OCI-LY7 (cell line): Measurements from ENCODE around the gene RAB22A. TPM values are rescaled to one million over a fixed set of nuclear protein-coding genes. Genes with fewer than 3 reads are reported as not detected.

Experiments
- BruUV-seq: library from RNA; stranded (reverse); fragments of 400-500 nt; replicated peaks from 2 replicates; lab custom pipeline; 2021; lab: Mats Ljungman, UMichigan
- CTCF ChIA-PET: fragments of 300-600 bp; sonication (Branson Sonifier 250); formaldehyde crosslinking; loops from one replicate; lab custom pipeline; 2022; ENCODE audit warnings: antibody characterized with exemption; ENCODE audit not compliant: unreplicated experiment; lab: Charles Lee
- POLR2A ChIA-PET: fragments of 300-600 bp; sonication (Branson Sonifier 250); formaldehyde crosslinking; loops from one replicate; lab custom pipeline; 2022; ENCODE audit warnings: antibody characterized with exemption; lab: Charles Lee
- DNase-seq: peaks from one replicate; pipeline ENCODE4 v3.0.0-alpha.2; 2015; ENCODE audit warnings: low spot score
- H2AFZ ChIP-seq: fragments of 200-600 bp; sonication (generic), shearing (Covaris generic); 2 replicates; pipeline ENCODE4 v1.6.1; 2014; ENCODE audit warnings: mild to moderate bottlenecking, antibody characterized with exemption, low read length, moderate library complexity
- H3K27ac ChIP-seq: fragments of 200-600 bp; sonication (generic); 2 replicates; pipeline ENCODE4 v1.5.1; 2014; ENCODE audit warnings: mixed run types, low read depth, mild to moderate bottlenecking, moderate library complexity, low read length, inconsistent platforms; ENCODE audit not compliant: poor library complexity, severe bottlenecking
- H3K36me3 ChIP-seq: fragments of 200-600 bp; sonication (generic); 2 replicates; pipeline ENCODE4 v1.6.1; 2014; ENCODE audit warnings: mild to moderate bottlenecking, antibody characterized with exemption, low read length, moderate library complexity, mixed read lengths; ENCODE audit not compliant: insufficient read depth
- H3K4me1 ChIP-seq: fragments of 200-600 bp; sonication (generic); 2 replicates; pipeline ENCODE4 v1.5.1; 2014; ENCODE audit warnings: mild to moderate bottlenecking, low read length; ENCODE audit not compliant: insufficient read depth, poor library complexity, severe bottlenecking
- H3K4me2 ChIP-seq: fragments of 200-600 bp; sonication (generic); 2 replicates; pipeline ENCODE4 v1.6.1; 2014; ENCODE audit warnings: mild to moderate bottlenecking, low read length
- H3K4me3 ChIP-seq: fragments of 200-600 bp; sonication (generic); 2 replicates; pipeline ENCODE4 v1.5.1; 2014; ENCODE audit warnings: mild to moderate bottlenecking, low read depth, low read length; ENCODE audit not compliant: poor library complexity, severe bottlenecking
- H3K79me2 ChIP-seq: fragments of 200-600 bp; sonication (generic); 2 replicates; pipeline ENCODE4 v1.6.1; 2016; ENCODE audit warnings: low read depth, mild to moderate bottlenecking, low read length, moderate library complexity, mixed read lengths; ENCODE audit not compliant: insufficient read depth
- H3K9me2 ChIP-seq: fragments of 200-600 bp; sonication (generic); 2 replicates; pipeline ENCODE4 v1.6.1; 2016; ENCODE audit warnings: mild to moderate bottlenecking, low read length, mixed read lengths; ENCODE audit not compliant: insufficient read depth
- H3K9me3 ChIP-seq: fragments of 200-600 bp; sonication (generic); 2 replicates; pipeline ENCODE4 v1.6.1; 2014; ENCODE audit warnings: mild to moderate bottlenecking, mixed run types, low read length, mixed read lengths
- H4K20me1 ChIP-seq: fragments of 200-600 bp; sonication (generic); 2 replicates; pipeline ENCODE4 v1.6.1; 2014; ENCODE audit warnings: mild to moderate bottlenecking, antibody characterized with exemption, low read length, moderate library complexity, mixed read lengths; ENCODE audit not compliant: insufficient read depth
- EZH2phosphoT487 ChIP-seq: fragments of 200-600 bp; sonication (generic); IDR thresholded peaks from 2 replicates; pipeline ENCODE4 v1.6.1; 2018; ENCODE audit warnings: low read depth, borderline replicate concordance, mild to moderate bottlenecking, mixed run types, antibody characterized with exemption, low read length, moderate library complexity, mixed read lengths
- intact Hi-C: fragments of 100-400 bp; cut with micrococcal nuclease; formaldehyde crosslinking; loops from one replicate; pipeline ENCODE4 v1.10.0; 2022; ENCODE audit not compliant: unreplicated experiment
- total RNA-seq, 2 experiments: library from RNA; depleted of rRNA in 1 of 2; stranded (reverse); fragments of >200 nt in 1 of 2; shearing (Covaris generic) in 1 of 2; gene quantifications; 2 replicates each; pipeline ENCODE4 v1.2.3, GENCODE V29; 2014 to 2022
- TF ChIP-seq, protein P1 (sequence below): fragments of 200-600 bp; sonication (generic); conservative IDR thresholded peaks from 2 replicates; pipeline ENCODE4 v1.5.1; 2014; ENCODE audit warnings: mild to moderate bottlenecking, antibody characterized with exemption, low read length, moderate library complexity, mixed read lengths

The RAB22A gene
- total RNA-seq, 2 experiments from 2014 or later: 7.0 to 13.4 TPM

GRCh38 chr20:58327211-58327610 is 17.7 kb downstream of the RAB22A start:
- TF ChIP-seq, protein P1, sequence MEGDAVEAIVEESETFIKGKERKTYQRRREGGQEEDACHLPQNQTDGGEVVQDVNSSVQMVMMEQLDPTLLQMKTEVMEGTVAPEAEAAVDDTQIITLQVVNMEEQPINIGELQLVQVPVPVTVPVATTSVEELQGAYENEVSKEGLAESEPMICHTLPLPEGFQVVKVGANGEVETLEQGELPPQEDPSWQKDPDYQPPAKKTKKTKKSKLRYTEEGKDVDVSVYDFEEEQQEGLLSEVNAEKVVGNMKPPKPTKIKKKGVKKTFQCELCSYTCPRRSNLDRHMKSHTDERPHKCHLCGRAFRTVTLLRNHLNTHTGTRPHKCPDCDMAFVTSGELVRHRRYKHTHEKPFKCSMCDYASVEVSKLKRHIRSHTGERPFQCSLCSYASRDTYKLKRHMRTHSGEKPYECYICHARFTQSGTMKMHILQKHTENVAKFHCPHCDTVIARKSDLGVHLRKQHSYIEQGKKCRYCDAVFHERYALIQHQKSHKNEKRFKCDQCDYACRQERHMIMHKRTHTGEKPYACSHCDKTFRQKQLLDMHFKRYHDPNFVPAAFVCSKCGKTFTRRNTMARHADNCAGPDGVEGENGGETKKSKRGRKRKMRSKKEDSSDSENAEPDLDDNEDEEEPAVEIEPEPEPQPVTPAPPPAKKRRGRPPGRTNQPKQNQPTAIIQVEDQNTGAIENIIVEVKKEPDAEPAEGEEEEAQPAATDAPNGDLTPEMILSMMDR: no peak
- TF ChIP-seq EZH2phosphoT487: no peak
- Histone ChIP-seq H3K36me3 (peaks cover 20% of the 10 kb centered on the region), H3K4me3 (no peak overlapping the region), H3K4me1 (no peaks in the 10 kb centered on the region), H2AFZ (no peak overlapping the region), H3K79me2 (peaks cover 37% of the 10 kb centered on the region), H3K4me2 (no peak overlapping the region), H4K20me1 (peaks cover 5% of the 10 kb centered on the region; the same call in 1 of the 2 replicates), H3K27ac (no peak overlapping the region), H3K9me2 (no peaks in the 10 kb centered on the region), H3K9me3 (no peaks in the 10 kb centered on the region)
- intact Hi-C loops: no loop called here
- no peak for DNase-seq
- CTCF ChIA-PET: no interaction called here
- POLR2A ChIA-PET: interaction anchor here (0.6 kb wide), 1 partner anchor 91 kb away, joined by 6 read pairs; no protein-coding TSS in a partner anchor
- no TSS peak for BruUV-seq

GRCh38 chr20:58328836-58329235 is 19.3 kb downstream of the RAB22A start:
- Histone ChIP-seq H2AFZ (no peak overlapping the region), H3K27ac (no peak overlapping the region), H4K20me1 (peaks cover 5% of the 10 kb centered on the region; the same call in 1 of the 2 replicates), H3K9me2 (no peaks in the 10 kb centered on the region), H3K36me3 (peaks cover 24% of the 10 kb centered on the region), H3K9me3 (no peaks in the 10 kb centered on the region), H3K4me2 (no peak overlapping the region), H3K4me1 (no peaks in the 10 kb centered on the region), H3K79me2 (peaks cover 21% of the 10 kb centered on the region; the same call in 1 of the 2 replicates), H3K4me3 (no peak overlapping the region)
- TF ChIP-seq, protein P1: no peak
- POLR2A ChIA-PET: no interaction called here
- CTCF ChIA-PET: no interaction called here
- intact Hi-C loops: no loop called here
- no peak for DNase-seq
- no TSS peak for BruUV-seq

GRCh38 chr20:58329711-58330110 is 20.2 kb downstream of the RAB22A start:
- no peaks in the 10 kb centered on the region for H3K4me1 ChIP-seq
- ChIA-PET POLR2A (interaction anchor here (0.9 kb wide), 1 partner anchor 12 kb away, joined by 3 read pairs; no protein-coding TSS in a partner anchor), CTCF (no interaction called here)
- H3K4me3 ChIP-seq: no peak overlapping the region
- H3K27ac ChIP-seq: no peak overlapping the region
- H3K36me3 ChIP-seq: peaks cover 24% of the 10 kb centered on the region
- no peak overlapping the region for H3K4me2 ChIP-seq
- no peaks in the 10 kb centered on the region for H3K9me3 ChIP-seq
- peaks cover 5% of the 10 kb centered on the region; the same call in 1 of the 2 replicates for H4K20me1 ChIP-seq
- no peak overlapping the region for H2AFZ ChIP-seq
- H3K9me2 ChIP-seq: no peaks in the 10 kb centered on the region
- TF ChIP-seq, protein P1: no peak
- TF ChIP-seq EZH2phosphoT487: no peak
- intact Hi-C loops: no loop called here
- DNase-seq: no peak
- peaks cover 14% of the 10 kb centered on the region; the same call in 1 of the 2 replicates for H3K79me2 ChIP-seq
- no TSS peak for BruUV-seq
